Stimulated activated CD4-positive, alpha-beta T cell treated with anti-CD3 and anti-CD28 coated beads, TNF-alpha, amount 100 ng/mL, for 1 hour (primary cell): ENCODE results near the gene ANAPC10.

ENCODE experiments used
- DNase-seq, 3 donors: peaks; one replicate each; pipeline ENCODE4 v3.0.0-alpha.2; 2020; ENCODE audit warnings: low read depth in 3 of 3, low spot score in 1 of 3

Gene ANAPC10

GRCh38 chr4:145075742-145076468 is 22.1 kb downstream of the ANAPC10 start:
- DNase-seq: no peak

- no peak for DNase-seq
Observed at GRCh38 chr4:145071560-145071959, 26.4 kb downstream of the ANAPC10 start.

GRCh38 chr4:145069361-145069760 is 28.6 kb downstream of the ANAPC10 start:
- no peak for DNase-seq

GRCh38 chr4:145066063-145066501 is 31.9 kb downstream of the ANAPC10 start:
- DNase-seq: no peak

- no peak for DNase-seq
Observed at GRCh38 chr4:145061318-145061920, 36.6 kb downstream of the ANAPC10 start.

GRCh38 chr4:145058256-145058655 is 39.7 kb downstream of the ANAPC10 start:
- no peak for DNase-seq

- no peak for DNase-seq
Observed at GRCh38 chr4:145056325-145057130, 41.5 kb downstream of the ANAPC10 start.

GRCh38 chr4:145055533-145056257 is 42.3 kb downstream of the ANAPC10 start:
- DNase-seq: no peak

GRCh38 chr4:145049241-145049640 is 48.8 kb downstream of the ANAPC10 start:
- no peak for DNase-seq

GRCh38 chr4:145048817-145049216 is 49.2 kb downstream of the ANAPC10 start:
- DNase-seq: no peak

GRCh38 chr4:145047151-145047550 is 50.8 kb downstream of the ANAPC10 start:
- DNase-seq: no peak

- DNase-seq: no peak
Observed at GRCh38 chr4:145045180-145045579, 52.8 kb downstream of the ANAPC10 start.

GRCh38 chr4:145044341-145044740 is 53.7 kb downstream of the ANAPC10 start:
- no peak for DNase-seq

GRCh38 chr4:145043306-145043705 is 54.7 kb downstream of the ANAPC10 start:
- DNase-seq: no peak

GRCh38 chr4:145042601-145043285 is 55.3 kb downstream of the ANAPC10 start:
- no peak for DNase-seq

GRCh38 chr4:145041378-145041777 is 56.6 kb downstream of the ANAPC10 start:
- DNase-seq: no peak

GRCh38 chr4:145035494-145036136 is 62.4 kb downstream of the ANAPC10 start:
- no peak for DNase-seq

- no peak for DNase-seq
Observed at GRCh38 chr4:145034727-145035211, 63.2 kb downstream of the ANAPC10 start.

- DNase-seq: no peak
Observed at GRCh38 chr4:145019346-145019745, 78.7 kb downstream of the ANAPC10 start.

- no peak for DNase-seq
Observed at GRCh38 chr4:145014365-145014764, 83.6 kb downstream of the ANAPC10 start.
